ENCODE data around the gene FRMPD1. TPM values are rescaled to one million over a fixed set of nuclear protein-coding genes. Genes with fewer than 3 reads are reported as not detected.

FRMPD1 gene
- total RNA-seq, 4 donors from 2014 or later = 0.04 to 0.18 TPM; not detected in 2

DNA sequence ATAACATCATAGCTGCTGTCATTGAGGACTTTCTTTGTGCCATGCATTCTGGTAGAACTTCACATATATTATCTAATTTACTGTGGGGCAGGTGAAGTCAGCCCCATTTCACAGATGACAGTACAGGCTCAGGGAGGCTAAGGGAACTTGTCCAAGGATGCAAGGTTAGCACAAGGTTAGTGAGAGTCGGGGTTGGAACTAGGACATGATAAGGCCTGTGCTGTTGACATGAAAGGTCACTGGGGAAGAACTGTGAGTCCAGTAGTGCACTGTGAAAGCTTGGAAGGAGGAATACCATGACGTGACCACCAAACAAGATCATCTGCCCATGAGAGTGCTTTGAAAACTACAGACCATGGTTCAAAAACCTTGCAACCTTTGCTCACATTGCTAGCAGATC is 26.7 kb downstream of the FRMPD1 start:
- intact Hi-C loops (cut with DNase I) = no loop called here
- no peaks in the 10 kb centered on the region for H3K36me3 ChIP-seq
- 80 to 86% methylated on average over 2 of the region's 2 CpGs for WGBS, 2 donors

DNA sequence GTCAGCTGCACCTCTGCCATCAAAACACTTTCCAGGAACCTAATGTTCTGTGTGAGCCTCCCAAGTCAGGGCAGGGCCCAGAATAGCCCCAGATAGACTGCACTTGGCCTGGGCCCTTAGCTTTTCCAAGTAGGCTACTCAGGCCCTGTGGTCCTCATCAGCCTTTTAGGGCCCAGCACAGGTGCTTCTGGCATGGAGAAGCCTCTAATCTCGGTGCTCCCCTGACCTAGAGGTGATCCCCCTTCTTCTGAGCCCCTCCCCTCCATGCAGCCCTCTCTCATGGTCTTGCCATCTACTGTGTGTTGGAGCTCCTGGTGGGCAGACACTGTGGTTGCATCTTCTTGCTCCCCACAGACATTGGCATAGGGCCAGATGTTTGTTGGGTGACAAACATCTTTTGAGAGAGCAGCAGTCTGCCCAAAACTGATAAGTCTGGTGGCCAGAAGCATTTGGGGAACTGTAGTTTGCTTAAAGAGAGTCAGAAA is 28.1 kb downstream of the FRMPD1 start:
- TF ChIP-seq POLR2A (IDR thresholded peaks at IDR 0.05) = no peak
- TF ChIP-seq, protein P1, sequence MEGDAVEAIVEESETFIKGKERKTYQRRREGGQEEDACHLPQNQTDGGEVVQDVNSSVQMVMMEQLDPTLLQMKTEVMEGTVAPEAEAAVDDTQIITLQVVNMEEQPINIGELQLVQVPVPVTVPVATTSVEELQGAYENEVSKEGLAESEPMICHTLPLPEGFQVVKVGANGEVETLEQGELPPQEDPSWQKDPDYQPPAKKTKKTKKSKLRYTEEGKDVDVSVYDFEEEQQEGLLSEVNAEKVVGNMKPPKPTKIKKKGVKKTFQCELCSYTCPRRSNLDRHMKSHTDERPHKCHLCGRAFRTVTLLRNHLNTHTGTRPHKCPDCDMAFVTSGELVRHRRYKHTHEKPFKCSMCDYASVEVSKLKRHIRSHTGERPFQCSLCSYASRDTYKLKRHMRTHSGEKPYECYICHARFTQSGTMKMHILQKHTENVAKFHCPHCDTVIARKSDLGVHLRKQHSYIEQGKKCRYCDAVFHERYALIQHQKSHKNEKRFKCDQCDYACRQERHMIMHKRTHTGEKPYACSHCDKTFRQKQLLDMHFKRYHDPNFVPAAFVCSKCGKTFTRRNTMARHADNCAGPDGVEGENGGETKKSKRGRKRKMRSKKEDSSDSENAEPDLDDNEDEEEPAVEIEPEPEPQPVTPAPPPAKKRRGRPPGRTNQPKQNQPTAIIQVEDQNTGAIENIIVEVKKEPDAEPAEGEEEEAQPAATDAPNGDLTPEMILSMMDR (IDR thresholded peaks at IDR 0.05) = no peak
- Histone ChIP-seq H3K27me3 (peaks cover 0 to 50% (median 0%) of the 10 kb centered on the region in 4 donors), H3K9me3 (no peaks in the 10 kb centered on the region), H3K27ac (no peak overlapping the region), H3K4me1 (no peaks in the 10 kb centered on the region), H3K36me3 (no peaks in the 10 kb centered on the region), H3K4me3 (no peak overlapping the region)
- WGBS, 2 donors = 50 to 60% methylated on average over 1 of the region's 1 CpG
- intact Hi-C loops (cut with DNase I) = no loop called here
- no peak for DNase-seq

More for the DNA sequence above, 26.7 kb downstream of the FRMPD1 start:
- H3K27ac ChIP-seq = no peak overlapping the region
- H3K4me1 ChIP-seq = no peaks in the 10 kb centered on the region
- peaks cover 0 to 42% (median 0%) of the 10 kb centered on the region in 4 donors for H3K27me3 ChIP-seq
- H3K9me3 ChIP-seq = no peaks in the 10 kb centered on the region
- TF ChIP-seq POLR2A (IDR thresholded peaks at IDR 0.05) = no peak
- TF ChIP-seq, protein P1 (IDR thresholded peaks at IDR 0.05) = no peak
- no peak overlapping the region for H3K4me3 ChIP-seq
- no peak for DNase-seq

DNA sequence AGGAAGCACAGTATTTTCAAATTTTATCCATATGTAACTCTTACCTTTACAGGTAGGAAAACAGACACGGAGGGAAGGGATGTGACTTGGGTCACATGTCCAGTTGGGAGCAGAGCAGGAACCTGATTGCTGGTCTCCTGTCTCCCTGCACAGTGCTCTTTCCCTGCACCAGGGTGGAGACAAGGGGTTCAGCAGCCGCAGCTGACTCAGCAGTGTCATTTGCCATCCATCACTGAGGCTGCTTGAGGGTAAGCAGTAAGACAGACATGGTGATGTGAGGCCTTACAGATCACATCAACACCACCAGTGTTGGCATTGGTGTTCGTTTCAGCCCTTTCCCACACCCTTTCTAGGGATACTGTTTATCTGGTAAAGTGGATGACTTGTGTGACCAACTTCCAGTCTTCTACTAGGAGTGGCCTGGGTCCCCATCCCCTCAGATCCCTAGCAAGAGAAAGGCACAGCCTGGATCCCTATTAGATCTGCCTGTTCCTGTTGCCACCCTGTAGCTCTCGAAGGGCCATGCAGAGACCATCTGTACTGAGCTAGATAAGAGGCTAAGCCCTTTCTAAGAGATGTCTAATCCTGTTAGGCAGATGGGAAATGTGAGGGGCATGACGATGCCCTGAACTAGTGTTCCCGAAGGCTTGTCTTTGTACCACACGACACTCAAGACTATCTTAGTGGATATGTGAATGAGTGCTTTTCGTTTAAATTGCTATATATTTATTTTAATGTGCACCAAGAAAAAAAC is 29.1 kb downstream of the FRMPD1 start:
- H3K27me3 ChIP-seq = peaks cover 0 to 60% (median 0%) of the 10 kb centered on the region in 4 donors
- no peaks in the 10 kb centered on the region for H3K9me3 ChIP-seq
- no peak for DNase-seq
- H3K27ac ChIP-seq = no peak overlapping the region
- WGBS, 2 donors = 75 to 77% methylated on average over 7 to 8 of the region's 8 CpGs
- no peak for TF ChIP-seq POLR2A (IDR thresholded peaks at IDR 0.05)
- TF ChIP-seq, protein P1 (IDR thresholded peaks at IDR 0.05) = no peak
- no peak overlapping the region for H3K4me3 ChIP-seq
- intact Hi-C loops (cut with DNase I) = no loop called here
- no peaks in the 10 kb centered on the region for H3K4me1 ChIP-seq
- no peaks in the 10 kb centered on the region for H3K36me3 ChIP-seq

DNA sequence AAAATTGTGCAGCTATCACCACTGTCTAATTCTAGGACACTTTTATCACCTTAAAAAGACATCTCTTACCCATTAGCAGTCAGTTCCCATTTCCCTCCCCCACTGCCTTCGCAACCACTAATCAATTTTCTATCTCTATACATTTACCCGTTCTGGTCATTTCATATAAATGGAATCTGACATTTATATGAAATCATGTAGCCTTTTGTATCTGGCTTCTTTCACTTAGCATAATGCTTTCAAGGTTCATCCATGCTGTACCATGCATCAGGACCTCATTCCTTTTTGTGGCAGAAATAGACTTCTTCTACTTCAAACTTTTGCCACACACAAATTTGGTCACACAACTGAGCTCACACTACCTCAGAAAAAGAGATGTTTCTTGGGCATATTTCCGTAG is 32.2 kb downstream of the FRMPD1 start:
- Histone ChIP-seq H3K27me3 (peaks cover 0 to 69% (median 0%) of the 10 kb centered on the region in 4 donors), H3K9me3 (no peaks in the 10 kb centered on the region)
- 80 to 86% methylated on average over 3 of the region's 3 CpGs for WGBS, 2 donors

More for the DNA sequence above, 32.2 kb downstream of the FRMPD1 start:
- no peaks in the 10 kb centered on the region for H3K4me1 ChIP-seq
- no peaks in the 10 kb centered on the region for H3K36me3 ChIP-seq
- no peak overlapping the region for H3K4me3 ChIP-seq
- intact Hi-C loops (cut with DNase I) = no loop called here
- no peak for TF ChIP-seq POLR2A (IDR thresholded peaks at IDR 0.05)
- TF ChIP-seq, protein P1 (IDR thresholded peaks at IDR 0.05) = no peak
- H3K27ac ChIP-seq = no peak overlapping the region
- DNase-seq = no peak
